DND-41 (cell line): ENCODE measurements around the gene RNGTT.
"Not testable (repeated sequence)": the region's sequence is repeated elsewhere in the genome, so short reads cannot be mapped to it uniquely, and the experiment has no call there.

Experiments
- ATAC-seq: fragments of 200-7000 bp; cut with Tn5 transposase; 3 replicates; pipeline ENCODE4 v1.9.1; 2021; ENCODE audit warnings: low read depth; ENCODE audit not compliant: insufficient read depth
- DNase-seq: peaks from one replicate; pipeline ENCODE4 v3.0.0-alpha.2; 2020
- H2AFZ ChIP-seq: 2 replicates; pipeline ENCODE4 v1.6.0; 2012; ENCODE audit warnings: low read depth, low read length
- H3K27ac ChIP-seq: 2 replicates; pipeline ENCODE4 v1.5.1; 2012; ENCODE audit warnings: low read length, inconsistent platforms
- H3K27me3 ChIP-seq: fragments of 200-600 bp; sonication (generic); 2 replicates; pipeline ENCODE4 v1.6.0; 2012; ENCODE audit warnings: low read length, mild to moderate bottlenecking, inconsistent platforms; ENCODE audit not compliant: insufficient read depth, poor library complexity
- H3K36me3 ChIP-seq: 2 replicates; pipeline ENCODE4 v1.5.1; 2012; ENCODE audit warnings: low read length, inconsistent platforms; ENCODE audit not compliant: insufficient read depth
- H3K4me1 ChIP-seq: 2 replicates; pipeline ENCODE4 v1.5.1; 2012; ENCODE audit warnings: mild to moderate bottlenecking, low read length; ENCODE audit not compliant: insufficient read depth
- H3K4me2 ChIP-seq: 2 replicates; pipeline ENCODE4 v1.6.0; 2012; ENCODE audit warnings: mild to moderate bottlenecking, moderate library complexity, low read length, inconsistent platforms; ENCODE audit not compliant: insufficient read depth
- H3K4me3 ChIP-seq, 2 experiments: fragments of 200-600 bp in 1 of 2; shearing (Covaris generic) in 1 of 2; 2 replicates each; pipeline ENCODE4 v1.5.1; 2012 to 2016; ENCODE audit warnings: inconsistent platforms in 2 of 2, low read length in 2 of 2, mild to moderate bottlenecking in 2 of 2, low read depth in 1 of 2, moderate library complexity in 1 of 2
- H3K79me2 ChIP-seq: 2 replicates; pipeline ENCODE4 v1.6.0; 2012; ENCODE audit warnings: low read length, inconsistent platforms; ENCODE audit not compliant: insufficient read depth
- H3K9ac ChIP-seq: 2 replicates; pipeline ENCODE4 v1.6.0; 2012; ENCODE audit warnings: low read depth, mild to moderate bottlenecking, inconsistent platforms, low read length, moderate library complexity
- H3K9me3 ChIP-seq: 2 replicates; pipeline ENCODE4 v1.5.1; 2012; ENCODE audit warnings: low read length, moderate library complexity, mild to moderate bottlenecking, inconsistent platforms; ENCODE audit not compliant: insufficient read depth, severe bottlenecking
- H4K20me1 ChIP-seq: 2 replicates; pipeline ENCODE4 v1.6.0; 2012; ENCODE audit warnings: low read length; ENCODE audit not compliant: insufficient read depth
- CTCF ChIP-seq: IDR thresholded peaks from 2 replicates; pipeline ENCODE4 v1.5.1; 2012; ENCODE audit warnings: borderline replicate concordance, low read length, moderate library complexity, mild to moderate bottlenecking; ENCODE audit not compliant: poor library complexity, severe bottlenecking; ENCODE audit errors: extremely low read depth
- EZH2 ChIP-seq: IDR thresholded peaks from 3 replicates; pipeline ENCODE4 v1.6.1; 2012; ENCODE audit warnings: borderline replicate concordance, low read depth, mild to moderate bottlenecking, moderate library complexity, low read length, inconsistent platforms; ENCODE audit not compliant: severe bottlenecking

RNGTT gene

GRCh38 chr6:88913471-88913870 lies 49.9 kb downstream of the RNGTT start:
- peaks cover 11% of the 10 kb centered on the region for H4K20me1 ChIP-seq
- H3K4me1 ChIP-seq, result peaks cover 3% of the 10 kb centered on the region; the same call in 1 of the 2 replicates
- H3K79me2 ChIP-seq, result peaks cover 58% of the 10 kb centered on the region
- H3K4me2 ChIP-seq, result no peak overlapping the region
- no peak overlapping the region for H3K27ac ChIP-seq
- ATAC-seq, result no peak
- TF ChIP-seq EZH2 (no peak), CTCF (no peak)
- no peaks in the 10 kb centered on the region for H3K9me3 ChIP-seq
- no peak overlapping the region for H3K9ac ChIP-seq
- H3K36me3 ChIP-seq, result peaks cover 9% of the 10 kb centered on the region; the same call in 1 of the 2 replicates
- H3K27me3 ChIP-seq, result no peaks in the 10 kb centered on the region
- no peak overlapping the region for H2AFZ ChIP-seq
- H3K4me3 ChIP-seq, result no peak overlapping the region
- no peak for DNase-seq

GRCh38 chr6:88910922-88911778 lies 52.3 kb downstream of the RNGTT start:
- no peak overlapping the region for H3K9ac ChIP-seq
- no peak for TF ChIP-seq EZH2
- TF ChIP-seq CTCF, result no peak
- H3K79me2 ChIP-seq, result peaks cover 65% of the 10 kb centered on the region
- H3K4me3 ChIP-seq, result no peak overlapping the region
- ATAC-seq, result no peak
- H4K20me1 ChIP-seq, result peaks cover 14% of the 10 kb centered on the region
- no peak overlapping the region for H3K27ac ChIP-seq
- no peaks in the 10 kb centered on the region for H3K27me3 ChIP-seq
- DNase-seq, result no peak
- H2AFZ ChIP-seq, result no peak overlapping the region
- no peak overlapping the region for H3K4me2 ChIP-seq
- no peaks in the 10 kb centered on the region for H3K4me1 ChIP-seq
- peaks cover 3% of the 10 kb centered on the region; the same call in 1 of the 2 replicates for H3K36me3 ChIP-seq
- H3K9me3 ChIP-seq, result no peaks in the 10 kb centered on the region

GRCh38 chr6:88908598-88909548 lies 54.5 kb downstream of the RNGTT start:
- Histone ChIP-seq H3K4me3 (no peak overlapping the region), H3K4me1 (no peaks in the 10 kb centered on the region), H3K9me3 (no peaks in the 10 kb centered on the region), H3K4me2 (no peak overlapping the region), H3K27me3 (no peaks in the 10 kb centered on the region), H4K20me1 (peaks cover 14% of the 10 kb centered on the region), H3K27ac (peak overlapping the region; percentile 26; the same call in 1 of the 2 replicates), H3K36me3 (peaks cover 19% of the 10 kb centered on the region), H3K79me2 (peaks cover 58% of the 10 kb centered on the region), H3K9ac (no peak overlapping the region), H2AFZ (no peak overlapping the region)
- no peak for TF ChIP-seq CTCF
- no peak for TF ChIP-seq EZH2
- DNase-seq (no peak), ATAC-seq (peak; percentile 37; the same call in 2 of the 3 replicates)

- not testable (repeated sequence) for H3K27me3 ChIP-seq, H3K27ac ChIP-seq, H2AFZ ChIP-seq, H3K4me2 ChIP-seq, H3K4me1 ChIP-seq, H3K4me3 ChIP-seq, H3K9ac ChIP-seq, H3K9me3 ChIP-seq, DNase-seq
- peaks cover 34% of the 10 kb centered on the region for H3K36me3 ChIP-seq
- peaks cover 14% of the 10 kb centered on the region for H4K20me1 ChIP-seq
- H3K79me2 ChIP-seq, result peaks cover 43% of the 10 kb centered on the region
- ATAC-seq, result 0 out of 3 replicates have a peak, but pooled peaks have one; percentile 19
Observed at GRCh38 chr6:88907148-88907547, 56.3 kb downstream of the RNGTT start.
